Activated CD4-positive, alpha-beta T cell treated with anti-CD3 and anti-CD28 coated beads, Interleukin-2, amount 50 U/mL, for 1 hour (primary cell): ENCODE results near the gene TRAPPC10.
"Not testable (repeated sequence)": the region's sequence is repeated elsewhere in the genome, so short reads cannot be mapped to it uniquely, and the experiment has no call there.

ENCODE experiments used
- DNase-seq: peaks from one replicate; pipeline ENCODE4 v3.0.0-alpha.2; 2020

The TRAPPC10 gene

GRCh38 chr21:44155994-44156380, 143.9 kb downstream of the TRAPPC10 start:
- not testable (repeated sequence) for DNase-seq
